GM12892 (cell line): ENCODE data around the gene TPT1.

Experiments
- DNase-seq: peaks from one replicate; pipeline ENCODE4 v3.0.0; 2011; ENCODE audit not compliant: insufficient read length
- FAIRE-seq: peaks from 2 replicates; lab custom pipeline; 2011; peaks lifted over from hg19 to GRCh38; lab: Jason Lieb, UNC
- POLR2A ChIP-seq: IDR thresholded peaks from 2 replicates; pipeline ENCODE4 v1.6.1; 2011; ENCODE audit warnings: low read depth, low read length, control low read depth
- POLR2AphosphoS5 ChIP-seq: IDR thresholded peaks from 2 replicates; pipeline ENCODE4 v1.6.1; 2011; ENCODE audit warnings: low read depth, low read length, control low read depth
- TAF1 ChIP-seq: IDR thresholded peaks from 2 replicates; pipeline ENCODE4 v1.6.1; 2011; ENCODE audit warnings: low read depth, mild to moderate bottlenecking, control low read depth, low read length, borderline replicate concordance

Gene TPT1

DNA sequence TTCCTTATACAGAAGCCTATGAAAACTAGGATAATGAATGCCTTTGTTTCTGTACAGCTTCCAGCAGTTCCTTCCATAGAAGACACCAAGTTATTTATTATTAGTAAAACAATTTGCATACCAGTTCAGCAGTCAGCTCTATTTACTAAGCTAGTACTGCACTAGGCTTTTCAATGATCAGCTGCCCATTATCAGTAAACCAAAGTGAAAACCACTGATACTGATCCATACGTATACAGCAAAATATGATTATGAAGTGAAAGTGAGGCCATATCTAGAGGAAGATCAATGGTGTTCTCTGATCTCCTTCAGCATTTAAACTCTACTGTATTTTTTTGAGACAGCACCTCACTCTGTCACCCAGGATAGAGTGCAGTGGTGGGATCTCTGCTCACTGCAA lies 3.2 kb downstream of the TPT1 start:
- FAIRE-seq (no peak), DNase-seq (no peak)
- no peak for TF ChIP-seq POLR2A
- TF ChIP-seq POLR2AphosphoS5: no peak
- no peak for TF ChIP-seq TAF1

DNA sequence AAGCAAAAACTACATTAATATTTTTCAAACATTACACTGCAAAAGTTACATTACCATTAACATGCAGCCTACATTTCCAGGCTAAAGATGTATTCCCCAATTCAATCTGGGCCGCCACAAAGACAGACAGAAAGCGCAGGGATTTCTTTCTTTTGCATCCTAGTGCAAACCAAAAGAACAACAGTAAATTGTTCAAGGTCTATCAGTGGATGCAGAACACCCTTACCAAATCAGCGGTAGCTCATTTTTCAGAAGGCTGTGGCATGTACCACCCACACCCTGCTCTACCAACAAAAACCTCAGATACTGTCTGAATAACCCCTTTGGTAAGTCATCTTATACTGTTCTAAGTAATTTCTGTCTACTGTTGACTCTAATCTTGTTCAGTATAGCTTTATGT lies 3.6 kb downstream of the TPT1 start:
- FAIRE-seq (no peak), DNase-seq (no peak)
- TF ChIP-seq TAF1: no peak
- TF ChIP-seq POLR2A: no peak
- no peak for TF ChIP-seq POLR2AphosphoS5

DNA sequence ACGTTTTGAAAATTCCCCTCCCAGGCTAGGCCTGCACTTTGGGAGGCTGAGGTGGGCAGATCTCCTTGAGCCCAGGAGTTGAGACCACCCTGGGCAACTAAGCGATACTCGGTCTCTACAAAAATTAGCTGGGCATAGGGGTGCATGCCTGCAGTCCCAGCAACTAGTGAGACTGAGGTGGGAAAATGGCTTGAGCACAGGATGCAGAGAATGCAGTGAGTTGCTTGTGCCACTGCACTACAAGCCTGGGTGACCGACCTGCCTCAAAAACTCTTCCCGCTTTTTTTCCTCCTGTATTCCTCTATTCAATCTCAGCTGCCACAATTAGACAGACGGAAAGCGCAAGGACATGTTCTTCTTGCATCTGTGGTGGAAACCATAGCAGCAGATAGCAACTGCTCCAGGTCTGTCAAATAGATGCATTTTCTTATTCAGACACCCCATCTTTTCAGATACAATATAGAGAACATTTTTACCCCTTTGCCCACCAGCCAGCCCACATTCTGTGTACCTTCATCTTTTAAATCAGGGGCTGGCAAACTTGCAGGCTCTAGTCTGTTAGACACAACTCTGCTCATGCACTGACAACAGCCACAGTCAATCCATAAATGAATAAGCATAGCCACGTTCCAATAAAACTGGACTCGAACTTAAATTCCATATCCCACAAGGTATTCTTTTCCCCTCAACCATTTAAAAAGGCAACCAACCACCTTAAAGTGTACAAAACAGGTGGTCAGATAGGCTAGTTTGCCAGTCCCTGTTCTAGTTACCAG lies 4.8 kb downstream of the TPT1 start:
- FAIRE-seq: no peak
- TF ChIP-seq POLR2AphosphoS5 (0 out of 2 replicates have a peak, but pooled peaks have one; percentile 38), POLR2A (peak; percentile 17; the same call in 1 of the 2 replicates), TAF1 (no peak)
- no peak for DNase-seq

DNA sequence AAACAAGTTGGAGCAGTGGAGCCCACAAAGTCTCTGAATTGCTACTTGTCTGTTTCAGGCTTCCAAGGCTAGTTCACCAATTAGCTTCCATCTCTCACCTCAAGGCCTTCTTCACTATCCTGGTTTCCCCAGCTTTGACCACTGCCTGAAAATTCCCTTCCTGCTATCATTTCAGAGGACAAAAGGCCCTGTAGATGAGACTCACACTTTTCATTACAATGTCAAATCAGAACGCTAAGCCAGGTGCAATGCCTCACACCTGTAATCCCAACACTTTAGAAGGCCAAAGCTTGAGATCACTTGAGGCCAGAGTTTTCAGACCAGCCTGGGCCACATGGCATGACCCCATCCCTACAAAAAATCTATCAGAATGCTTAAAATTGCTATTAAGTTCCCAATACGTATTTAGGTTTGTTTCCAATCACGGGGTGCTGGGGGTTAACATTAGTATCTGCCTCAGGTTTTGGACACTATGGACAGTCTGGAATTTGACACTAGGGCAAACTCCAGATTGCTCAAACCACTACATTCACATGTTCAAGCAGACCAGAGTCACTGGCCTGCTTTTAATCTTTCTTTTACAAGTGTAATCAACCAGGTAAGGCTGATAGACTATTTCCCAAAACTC lies 5.5 kb downstream of the TPT1 start:
- TF ChIP-seq TAF1: no peak
- TF ChIP-seq POLR2AphosphoS5: peak; percentile 57; the same call in 1 of the 2 replicates
- TF ChIP-seq POLR2A: peak; percentile 64
- no peak for FAIRE-seq
- no peak for DNase-seq

DNA sequence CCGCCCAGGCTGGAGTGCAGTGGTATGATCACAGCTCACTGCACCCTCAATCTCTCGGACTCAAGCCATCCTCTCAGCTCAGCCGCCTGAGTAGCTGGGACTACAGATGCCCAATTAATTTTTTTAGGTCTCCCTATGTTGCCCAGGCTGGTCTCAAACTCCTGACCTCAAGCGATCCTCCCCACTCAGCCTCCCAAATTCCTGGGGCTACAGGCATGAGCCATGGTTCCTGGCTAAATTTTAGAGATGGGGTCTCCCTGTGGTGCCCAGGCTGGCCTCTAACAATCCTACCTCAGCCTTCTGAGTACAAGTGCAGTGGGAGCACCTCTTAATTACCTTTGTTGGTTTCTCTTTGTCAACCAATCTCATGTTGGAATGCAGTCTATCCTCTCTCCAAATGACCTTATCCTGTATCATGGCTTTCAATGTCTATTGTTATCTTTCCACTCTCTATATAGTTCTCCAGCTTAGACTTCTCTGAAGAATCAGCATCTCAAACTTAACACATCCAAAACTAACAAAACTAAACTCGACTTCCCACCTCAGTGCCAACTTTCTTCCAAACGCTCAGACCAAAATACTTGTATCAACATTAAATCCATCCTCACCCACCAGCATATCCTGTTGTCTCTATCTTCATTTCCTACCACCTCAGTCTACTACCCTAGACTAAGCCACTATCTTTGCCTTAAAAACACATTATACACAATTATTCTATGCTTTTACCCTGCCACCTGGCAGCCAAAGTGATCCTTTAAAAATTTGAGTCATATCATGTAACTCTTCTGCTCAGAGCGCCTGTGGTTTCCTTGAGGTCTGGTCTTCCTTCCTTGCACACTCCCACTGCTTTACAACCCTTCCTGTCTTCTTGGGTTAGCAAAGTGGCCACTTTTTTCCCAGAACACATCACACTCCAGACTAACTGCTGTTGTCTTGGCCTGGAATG lies 6.7 kb downstream of the TPT1 start:
- TF ChIP-seq POLR2AphosphoS5: peak; percentile 46; the same call in 1 of the 2 replicates
- TF ChIP-seq POLR2A: no peak
- TF ChIP-seq TAF1: no peak
- FAIRE-seq: no peak
- DNase-seq: no peak

DNA sequence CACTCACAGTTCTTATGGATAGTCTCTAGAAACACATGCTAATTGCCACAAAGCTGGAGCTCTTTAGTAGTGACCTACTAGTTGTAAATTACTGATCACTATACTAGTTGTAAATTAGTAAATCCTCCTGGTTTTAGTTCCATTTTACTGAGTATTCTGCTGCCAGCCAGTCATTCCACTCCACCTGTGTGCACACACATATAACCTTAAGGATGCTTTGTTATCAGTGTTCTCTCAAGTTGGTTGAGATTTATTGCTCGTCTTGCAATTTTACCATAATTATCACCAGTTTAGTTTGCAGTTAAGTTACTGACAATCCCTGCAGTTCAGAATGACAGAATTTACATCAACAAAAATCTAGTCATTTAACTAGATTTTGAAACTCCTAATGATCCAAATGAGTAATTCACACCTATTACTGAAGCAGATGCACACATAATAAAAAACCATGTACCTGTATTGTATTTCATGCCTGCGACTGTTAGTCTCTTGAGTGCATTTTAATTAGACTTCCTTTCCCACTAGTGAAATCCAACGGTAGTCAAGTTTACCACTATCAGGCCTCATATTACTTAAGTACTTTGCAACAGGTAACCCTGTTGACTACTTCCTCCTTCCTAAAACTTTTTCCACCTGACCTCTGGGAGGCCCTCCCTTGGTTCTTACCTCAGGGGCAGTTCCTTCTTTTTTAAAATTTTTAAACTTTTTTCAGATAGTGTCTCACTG lies 7.6 kb downstream of the TPT1 start:
- TF ChIP-seq POLR2A (peak; percentile 15; the same call in 1 of the 2 replicates), POLR2AphosphoS5 (peak; percentile 45; the same call in 1 of the 2 replicates), TAF1 (no peak)
- DNase-seq: no peak
- FAIRE-seq: no peak

DNA sequence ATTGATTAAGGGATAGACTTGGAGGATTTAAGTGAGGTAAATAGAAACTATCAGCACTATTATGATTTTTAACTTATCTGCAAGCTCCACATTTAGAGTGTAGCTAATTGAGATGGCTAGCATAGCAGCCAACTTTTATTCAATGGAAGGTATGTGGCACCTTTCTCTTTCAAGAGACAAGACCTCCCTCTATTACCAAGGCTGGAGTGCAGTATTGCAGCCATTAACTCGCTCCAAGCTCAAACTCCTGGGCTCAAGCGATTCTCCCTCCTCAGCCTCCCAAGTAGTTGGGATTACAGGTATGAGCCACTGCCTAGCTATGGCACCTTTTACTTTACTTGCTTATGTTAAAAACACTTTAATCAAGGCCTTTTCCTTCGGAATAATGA lies 8.2 kb downstream of the TPT1 start:
- no peak for TF ChIP-seq TAF1
- TF ChIP-seq POLR2AphosphoS5: 0 out of 2 replicates have a peak, but pooled peaks have one; percentile 8
- DNase-seq (no peak), FAIRE-seq (no peak)

DNA sequence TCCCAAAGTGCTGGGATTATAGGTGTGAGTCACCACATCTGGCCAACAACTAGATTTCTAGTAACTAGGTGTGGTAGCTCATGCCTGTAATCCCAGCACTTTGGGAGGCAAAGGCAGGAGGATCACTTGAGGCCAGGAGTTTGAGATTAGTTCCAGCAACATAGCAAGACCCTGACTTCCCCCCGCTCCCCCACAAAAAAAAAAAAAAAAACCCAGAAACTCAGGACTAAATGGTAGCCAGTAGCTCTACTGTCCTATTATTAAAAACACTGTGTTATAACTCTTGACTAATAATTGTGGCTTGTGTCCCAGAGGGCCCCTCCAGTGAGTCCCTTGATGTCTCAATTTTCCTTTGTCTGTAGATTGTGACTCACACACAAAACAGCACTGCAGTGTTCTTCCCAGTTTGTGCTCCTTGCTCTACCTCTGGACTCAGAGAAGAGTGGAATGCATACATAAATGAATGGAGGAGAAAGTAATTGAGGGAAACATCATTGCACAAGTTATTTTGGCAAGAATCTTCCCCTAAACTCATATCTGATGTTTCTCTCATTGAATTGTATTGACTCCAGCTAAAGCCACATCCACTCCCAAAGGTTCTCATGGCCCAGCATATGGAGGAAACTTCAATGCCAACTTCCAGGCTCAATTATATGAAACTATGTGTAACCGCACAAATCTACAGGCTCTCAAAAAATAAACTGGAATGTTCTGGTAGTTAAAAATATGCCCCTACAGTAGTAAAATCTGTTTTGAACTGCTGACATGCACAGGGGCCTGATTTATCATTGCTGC lies 8.8 kb downstream of the TPT1 start:
- TF ChIP-seq TAF1 (no peak), POLR2AphosphoS5 (no peak), POLR2A (no peak)
- DNase-seq: no peak
- FAIRE-seq: no peak

DNA sequence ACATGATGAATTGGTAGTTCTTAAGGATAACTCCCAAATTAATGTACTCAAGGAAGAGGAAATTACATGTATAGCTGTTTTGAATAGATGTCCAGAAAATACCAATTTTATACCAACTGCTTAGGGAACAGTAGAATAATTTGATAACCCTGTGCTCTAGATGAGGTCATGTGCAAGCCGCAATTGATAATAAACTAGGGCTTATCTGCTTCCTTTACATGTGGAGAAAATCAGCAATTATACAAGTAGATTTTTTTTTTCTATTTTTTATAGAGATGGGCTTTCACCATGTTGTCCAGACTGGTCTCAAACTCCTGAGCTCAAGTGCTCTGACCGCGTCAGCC lies 9.3 kb downstream of the TPT1 start:
- no peak for DNase-seq
- no peak for TF ChIP-seq POLR2AphosphoS5
- no peak for TF ChIP-seq POLR2A
- no peak for TF ChIP-seq TAF1
- no peak for FAIRE-seq

DNA sequence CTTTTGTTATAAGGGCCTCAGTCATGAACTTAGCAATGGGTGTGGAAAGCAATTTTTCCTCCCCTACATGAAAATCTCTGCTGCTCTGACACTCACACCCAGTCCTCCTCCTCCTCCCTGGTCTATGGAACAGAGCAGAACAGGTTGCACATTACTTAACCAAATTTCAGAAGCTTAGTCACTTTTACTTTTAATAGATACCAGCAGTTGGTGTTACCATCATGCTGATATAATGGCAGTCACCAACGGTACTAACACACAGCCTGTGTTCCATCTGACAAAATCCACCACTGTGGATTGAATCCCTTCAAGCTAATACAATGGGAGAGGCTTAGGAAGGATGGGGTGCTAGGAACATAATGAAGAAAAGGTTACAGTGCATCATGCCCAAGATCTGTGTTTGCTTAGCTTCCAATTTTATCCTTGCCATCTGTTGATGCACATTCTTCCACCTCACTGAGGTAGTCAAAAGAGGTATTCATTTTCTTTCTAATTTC lies 9.8 kb downstream of the TPT1 start:
- TF ChIP-seq POLR2AphosphoS5 (no peak; the same call in 1 of the 2 replicates), POLR2A (no peak), TAF1 (no peak)
- DNase-seq: no peak
- FAIRE-seq: no peak
